Left forelimb (tissue), 1 donor: Measurements from ENCODE around the gene FOCAD.
"Not testable (repeated sequence)": the region's sequence is repeated elsewhere in the genome, so short reads cannot be mapped to it uniquely, and the experiment has no call there.

ENCODE experiments used
- DNase-seq: peaks from one replicate; pipeline ENCODE4 v3.0.0-alpha.2; 2018; ENCODE audit warnings: low spot score

The FOCAD gene

DNA sequence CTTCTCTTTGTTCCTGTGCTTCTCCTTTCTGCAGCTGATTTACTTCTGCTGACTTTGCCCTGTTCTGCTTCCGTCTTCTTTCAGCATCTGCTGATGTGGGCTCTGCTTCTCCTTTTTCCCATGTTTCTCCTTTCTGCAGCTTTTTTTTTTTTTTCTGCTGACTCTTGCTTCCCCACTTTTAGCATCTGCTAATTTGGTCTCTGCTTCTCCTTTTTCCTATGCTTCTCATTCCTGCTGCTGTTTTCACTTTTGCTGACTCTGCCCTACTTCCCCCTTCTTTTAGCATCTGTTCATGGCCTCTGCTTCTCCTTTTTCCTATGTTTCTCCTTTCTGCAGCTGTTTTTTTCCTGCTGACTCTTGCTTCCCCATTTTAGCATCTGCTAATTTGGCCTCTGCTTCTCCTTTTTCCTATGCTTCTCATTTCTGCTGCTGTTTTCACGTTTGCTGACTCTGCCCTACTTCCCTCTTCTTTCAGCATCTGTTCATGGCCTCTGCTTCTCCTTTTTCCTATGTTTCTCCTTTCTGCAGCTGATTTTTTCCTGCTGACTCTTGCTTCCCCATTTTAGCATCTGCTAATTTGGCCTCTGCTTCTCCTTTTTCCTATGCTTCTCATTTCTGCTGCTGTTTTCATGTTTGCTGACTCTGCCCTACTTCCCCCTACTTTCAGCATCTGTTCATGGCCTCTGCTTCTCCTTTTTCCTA, 289.3 kb downstream of the FOCAD start:
- not testable (repeated sequence) for DNase-seq

DNA sequence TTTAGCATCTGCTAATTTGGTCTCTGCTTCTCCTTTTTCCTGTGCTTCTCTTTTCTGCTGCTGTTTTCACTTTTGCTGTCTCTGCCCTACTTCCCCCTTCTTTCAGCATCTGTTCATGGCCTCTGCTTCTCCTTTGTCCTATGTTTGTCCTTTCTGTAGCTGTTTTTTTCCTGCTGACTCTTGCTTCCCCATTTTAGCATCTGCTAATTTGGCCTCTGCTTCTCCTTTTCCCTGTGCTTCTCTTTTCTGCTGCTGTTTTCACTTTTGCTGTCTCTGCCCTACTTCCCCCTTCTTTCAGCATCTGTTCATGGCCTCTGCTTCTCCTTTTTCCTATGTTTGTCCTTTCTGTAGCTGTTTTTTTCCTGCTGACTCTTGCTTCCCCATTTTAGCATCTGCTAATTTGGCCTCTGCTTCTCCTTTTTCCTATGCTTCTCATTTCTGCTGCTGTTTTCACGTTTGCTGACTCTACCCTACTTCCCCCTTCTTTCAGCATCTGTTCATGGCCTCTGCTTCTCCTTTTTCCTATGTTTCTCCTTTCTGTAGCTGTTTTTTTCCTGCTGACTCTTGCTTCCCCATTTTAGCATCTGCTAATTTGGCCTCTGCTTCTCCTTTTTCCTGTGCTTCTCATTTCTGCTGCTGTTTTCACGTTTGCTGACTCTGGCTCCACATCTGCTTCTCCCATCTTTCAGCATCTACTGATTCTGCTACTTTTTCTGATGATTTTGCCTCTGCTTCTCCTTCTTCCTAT, 290.3 kb downstream of the FOCAD start:
- not testable (repeated sequence) for DNase-seq

DNA sequence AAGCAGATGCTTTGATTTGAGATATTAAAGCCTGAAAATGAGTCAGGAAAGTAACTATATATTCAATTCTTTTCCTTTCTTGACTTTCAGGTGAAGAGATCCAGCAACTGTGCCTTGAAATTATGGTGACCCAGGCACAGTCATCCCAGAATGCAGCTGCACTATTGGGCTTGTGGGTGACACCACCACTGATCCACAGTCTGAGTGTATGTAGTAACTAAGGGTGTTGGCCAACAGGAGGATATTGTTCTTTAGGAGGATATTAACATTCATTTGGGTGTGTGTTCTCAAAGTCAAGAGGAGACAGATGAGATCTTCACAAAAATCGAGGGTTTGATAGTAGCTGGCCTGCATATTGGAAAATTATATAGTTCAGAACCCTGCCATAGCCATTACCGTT, 294.2 kb downstream of the FOCAD start:
- no peak for DNase-seq

DNA sequence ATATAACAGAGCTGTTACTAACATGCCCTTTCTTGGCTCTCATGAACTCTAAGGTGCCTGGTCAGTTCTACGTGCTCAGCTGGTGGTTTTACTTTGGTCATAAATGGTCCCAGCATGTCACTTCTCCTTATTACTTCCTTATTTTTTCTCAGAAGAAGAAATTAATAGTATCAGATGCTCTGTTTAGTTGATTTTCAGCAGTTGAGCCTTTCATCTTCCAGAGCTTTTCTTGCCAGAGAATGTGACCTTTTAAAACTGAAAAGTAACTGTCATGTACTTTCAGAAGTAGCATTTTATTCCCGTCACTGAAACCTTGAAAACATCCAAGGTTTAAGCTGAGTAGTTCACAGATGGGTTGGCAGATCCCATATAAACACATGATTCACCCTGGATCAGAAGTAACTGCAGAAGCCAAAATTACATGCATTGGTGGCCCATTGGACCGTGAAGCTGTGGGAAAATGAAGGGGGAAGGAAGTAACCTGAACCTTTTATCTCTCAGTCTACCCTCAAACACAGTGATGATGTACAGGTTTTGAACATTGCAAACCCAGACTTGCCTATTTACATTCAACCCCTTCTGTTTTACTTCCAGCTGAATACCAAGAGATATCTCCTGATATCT, 296.9 kb downstream of the FOCAD start:
- DNase-seq = no peak

DNA sequence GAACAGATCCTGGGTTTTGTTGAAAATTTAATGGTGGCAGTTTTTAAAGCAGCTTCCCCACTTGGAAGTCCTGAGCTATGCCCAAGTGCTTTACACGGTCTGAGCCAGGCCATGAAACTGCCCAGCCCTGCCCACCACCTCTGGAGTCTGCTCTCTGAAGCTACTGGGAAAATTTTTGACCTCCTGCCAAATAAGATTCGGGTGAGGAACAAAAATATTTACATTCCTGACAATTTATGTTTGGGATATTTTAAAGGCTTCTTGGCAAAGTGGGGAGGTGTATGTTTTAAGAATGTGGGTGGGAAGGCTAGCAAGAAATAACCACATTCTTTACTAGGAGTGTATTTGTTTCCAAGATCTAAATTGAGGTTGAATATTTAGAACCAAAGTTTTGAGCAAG, 297.4 kb downstream of the FOCAD start:
- no peak for DNase-seq

DNA sequence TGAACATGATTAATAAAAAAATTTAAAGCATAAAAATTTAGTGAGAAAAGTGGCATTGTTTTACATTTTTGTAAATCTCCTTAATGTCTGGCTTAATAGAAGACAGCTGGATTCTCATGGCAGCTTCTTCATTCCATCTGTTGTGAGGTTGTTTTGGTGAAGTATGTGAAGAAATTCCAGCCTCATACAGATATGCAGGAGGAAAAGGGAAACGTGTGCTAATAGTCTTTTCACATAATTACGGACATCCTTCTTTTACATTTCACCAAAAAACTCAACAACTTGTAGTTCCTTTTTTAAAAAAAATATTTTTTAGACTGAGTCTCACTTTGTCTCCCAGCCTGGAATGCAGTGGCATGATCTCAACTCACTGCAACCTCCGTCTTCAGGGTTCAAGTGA, 300.4 kb downstream of the FOCAD start:
- no peak for DNase-seq

DNA sequence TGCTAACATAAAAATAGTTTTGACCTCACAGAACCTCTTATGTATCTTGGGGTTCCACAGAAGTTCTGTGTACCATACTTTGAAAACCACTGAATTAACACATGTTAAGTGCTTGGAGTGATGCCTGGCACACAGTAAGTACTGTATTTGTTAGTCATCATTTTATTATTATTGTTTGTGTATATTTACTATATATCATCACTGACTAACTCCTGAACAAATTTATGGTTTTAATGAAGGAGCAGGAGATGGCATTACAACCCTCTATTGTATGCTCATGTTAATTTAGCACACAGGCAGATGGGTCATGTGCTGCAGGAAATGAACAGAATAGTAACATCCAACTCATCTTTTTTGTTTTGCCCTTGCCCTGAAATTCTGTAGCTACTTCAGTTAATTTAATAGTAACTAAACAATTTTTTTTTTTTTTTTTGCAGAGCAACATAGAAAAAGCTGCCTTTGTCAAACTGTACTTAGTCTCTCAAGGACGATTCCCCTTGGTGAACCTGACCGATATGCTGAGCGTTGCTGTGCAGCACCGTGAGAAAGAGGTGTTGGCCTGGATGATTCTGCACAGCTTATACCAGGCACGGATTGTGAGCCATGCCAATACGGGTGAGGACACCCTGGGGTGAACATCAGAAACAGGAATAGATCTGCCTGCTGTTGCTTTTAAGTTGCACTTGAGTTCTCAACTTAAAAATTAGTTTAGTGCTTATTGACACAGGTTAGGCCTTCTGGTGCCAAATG, 302.0 kb downstream of the FOCAD start:
- DNase-seq = no peak

DNA sequence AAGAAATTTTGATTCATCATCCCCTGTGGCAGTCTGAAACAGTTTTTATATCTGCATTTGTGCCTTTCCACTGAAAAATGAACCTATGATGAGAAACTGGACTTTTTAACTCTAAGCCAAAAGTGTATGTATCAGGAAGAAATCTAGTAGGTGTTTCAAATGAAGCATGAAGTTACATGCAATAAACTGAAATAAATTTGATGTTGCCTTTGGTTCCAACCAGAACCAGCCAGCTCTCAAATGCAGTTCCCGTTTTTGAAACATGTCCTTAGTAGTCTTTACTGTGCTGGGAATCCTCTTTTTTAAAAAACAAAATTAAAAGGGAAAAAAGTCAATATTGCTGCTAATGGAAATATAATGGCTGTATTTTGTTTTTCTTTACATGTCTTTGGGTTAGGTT, 303.5 kb downstream of the FOCAD start:
- no peak for DNase-seq

DNA sequence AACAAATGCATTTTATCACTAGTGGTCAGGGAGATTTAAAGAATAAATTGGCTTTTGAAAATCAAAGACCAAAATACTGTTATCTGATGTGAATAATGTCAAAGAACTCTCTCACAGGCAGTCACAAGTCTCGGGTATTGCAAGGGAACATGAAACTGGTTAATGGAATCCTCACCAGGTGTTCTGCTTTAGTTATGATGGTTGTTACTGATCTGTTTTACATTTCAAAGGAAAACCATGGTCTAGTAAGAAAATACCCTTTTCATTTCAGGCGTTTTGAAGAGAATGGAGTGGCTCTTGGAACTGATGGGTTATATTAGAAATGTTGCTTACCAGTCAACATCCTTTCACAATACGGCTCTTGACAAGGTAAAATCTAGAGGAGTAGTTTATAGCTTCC, 304.0 kb downstream of the FOCAD start:
- DNase-seq = no peak

DNA sequence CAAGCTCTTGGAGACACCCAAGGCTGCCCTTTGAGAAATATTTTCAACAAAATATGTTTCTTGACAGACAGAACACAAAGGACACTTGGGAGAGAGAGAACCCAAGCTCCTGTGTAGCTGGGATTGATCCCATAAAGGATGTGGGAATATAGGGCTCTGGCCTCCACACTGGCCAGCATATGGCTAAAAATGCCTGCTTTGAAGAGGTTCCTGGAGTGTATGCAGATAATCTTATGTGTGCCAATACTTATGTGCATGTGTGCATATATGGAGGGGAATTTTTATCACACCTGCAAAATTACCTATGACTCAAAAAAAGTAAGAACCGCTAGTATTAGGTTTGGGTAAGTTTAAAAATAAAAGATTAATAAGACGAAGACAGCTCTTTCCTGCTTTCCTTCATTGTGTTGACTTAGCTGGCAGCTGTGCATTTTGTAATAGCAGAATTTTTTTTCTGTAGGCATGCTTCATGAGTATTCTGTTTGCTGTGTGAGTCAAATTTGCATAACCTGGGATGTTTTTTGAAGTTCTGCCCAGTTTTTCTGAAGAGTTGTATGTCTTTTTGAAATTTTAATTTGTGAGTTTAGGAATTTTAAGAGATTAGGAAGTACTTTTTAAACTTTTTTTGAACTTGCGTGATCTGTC, 304.7 kb downstream of the FOCAD start:
- no peak for DNase-seq

DNA sequence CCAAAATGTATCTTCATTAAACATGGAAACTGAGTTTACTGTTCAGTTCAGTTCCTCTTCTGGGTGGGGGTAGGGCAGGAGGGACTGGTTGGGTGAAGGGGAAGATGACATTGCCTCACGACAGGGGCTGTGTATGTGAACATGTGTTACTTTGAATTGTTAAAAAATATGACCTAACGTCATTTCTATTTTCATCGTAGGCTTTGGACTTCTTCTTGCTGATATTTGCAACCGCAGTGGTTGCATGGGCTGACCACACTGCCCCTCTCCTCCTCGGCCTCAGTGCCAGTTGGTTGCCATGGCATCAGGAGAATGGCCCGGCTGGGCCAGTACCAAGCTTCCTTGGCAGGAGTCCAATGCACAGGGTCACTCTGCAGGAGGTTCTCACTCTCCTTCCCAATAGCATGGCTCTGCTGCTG, 305.9 kb downstream of the FOCAD start:
- DNase-seq = no peak

DNA sequence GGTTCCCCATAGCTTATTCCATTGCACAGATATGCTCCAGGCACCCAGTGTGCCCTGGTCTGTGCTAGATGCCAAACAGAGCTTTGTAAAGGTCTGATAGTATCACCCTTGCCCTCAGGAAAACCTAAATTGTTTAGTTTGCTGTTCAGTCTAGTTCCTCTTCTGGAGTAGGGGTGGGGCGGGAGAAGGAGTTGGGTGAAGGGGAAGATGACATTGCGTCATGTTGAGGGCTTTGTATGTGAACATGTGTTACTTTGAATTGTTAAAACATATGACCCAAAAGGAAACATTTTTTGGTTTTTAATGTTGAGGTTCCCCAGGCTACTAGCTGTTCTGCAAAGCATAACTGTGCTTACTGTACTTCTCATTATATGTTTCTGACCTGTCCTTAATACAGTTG, 306.8 kb downstream of the FOCAD start:
- no peak for DNase-seq

DNA sequence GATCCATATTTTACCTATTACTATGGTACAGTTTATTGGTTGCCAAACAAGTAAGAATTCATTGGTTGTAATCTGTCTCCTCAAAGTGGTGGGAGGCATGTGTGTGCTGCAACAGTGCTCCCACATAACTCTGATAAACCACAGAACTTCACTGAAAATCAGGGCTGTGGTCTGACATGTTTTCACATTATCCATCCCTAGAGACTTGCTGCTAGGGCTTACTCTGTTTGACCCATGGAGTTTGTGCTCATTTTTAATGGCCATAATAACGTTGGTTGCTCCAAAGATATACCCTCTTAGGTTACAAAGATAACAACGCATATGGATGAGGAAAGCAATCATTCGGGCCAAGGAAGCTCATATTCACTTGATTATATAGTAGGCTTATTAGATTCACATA, 310.4 kb downstream of the FOCAD start:
- no peak for DNase-seq

DNA sequence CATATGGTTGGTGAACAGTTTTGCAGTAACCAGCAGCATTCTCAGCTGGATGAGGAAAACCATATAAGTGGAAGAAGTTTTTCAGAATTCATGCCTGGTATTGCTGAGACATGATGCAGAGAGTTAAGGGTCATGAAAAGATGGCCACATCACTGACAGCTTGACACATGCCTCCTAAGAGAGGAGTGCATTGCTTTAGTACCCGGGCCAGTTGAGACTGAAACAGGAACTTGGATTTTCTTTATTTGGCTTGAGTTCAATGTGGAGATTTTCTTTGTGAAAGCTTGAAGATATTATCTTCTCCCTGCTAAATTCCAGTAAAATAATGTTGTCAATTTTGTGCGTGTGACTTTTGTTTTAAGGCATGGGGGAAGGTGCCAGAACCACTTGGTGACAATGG, 311.6 kb downstream of the FOCAD start:
- no peak for DNase-seq

DNA sequence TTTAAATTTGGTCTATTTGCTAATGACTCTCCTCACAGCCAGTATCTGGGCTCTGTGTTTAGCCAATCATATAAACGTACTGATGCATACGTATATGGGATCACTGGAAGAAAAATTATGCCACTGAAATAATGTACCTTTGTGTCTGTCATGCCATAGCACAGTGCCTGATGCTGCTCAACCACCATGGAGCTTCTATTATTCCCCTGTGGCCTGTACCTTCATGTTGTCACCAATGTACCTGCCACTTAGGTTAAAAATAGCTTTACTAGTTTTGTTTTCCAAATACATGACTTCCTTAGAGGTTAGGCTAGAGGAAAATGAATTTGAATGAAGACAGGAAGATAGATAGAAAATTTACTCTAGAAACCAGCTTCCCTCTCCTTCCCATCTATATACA, 312.8 kb downstream of the FOCAD start:
- no peak for DNase-seq

DNA sequence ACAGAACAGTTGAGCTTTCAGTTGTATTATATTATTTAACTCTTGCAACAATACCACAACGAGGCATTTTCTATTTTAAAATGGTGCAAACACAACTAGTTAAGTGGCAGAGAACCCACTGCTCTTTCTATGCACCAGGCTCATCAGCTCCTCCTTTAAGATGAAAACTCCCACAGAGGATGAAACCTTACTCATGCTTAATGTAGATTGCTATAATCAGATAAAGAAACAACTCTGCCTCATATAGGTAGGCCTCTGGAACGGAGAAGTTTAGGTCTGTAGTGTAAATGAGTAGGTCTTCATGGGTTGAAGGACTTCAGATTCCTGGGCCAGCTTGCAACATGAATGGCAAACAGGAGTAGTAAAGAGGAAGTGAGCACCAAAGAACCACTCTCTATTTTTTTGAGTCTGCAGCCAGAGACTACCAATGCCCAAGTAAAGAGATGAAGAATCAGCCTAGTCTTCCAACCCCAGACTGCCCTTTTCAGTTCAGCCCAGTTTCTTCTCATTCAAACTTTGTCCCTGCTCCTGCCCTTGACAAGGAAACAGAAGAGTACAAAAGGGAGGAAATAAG, 313.5 kb downstream of the FOCAD start:
- DNase-seq = no peak

DNA sequence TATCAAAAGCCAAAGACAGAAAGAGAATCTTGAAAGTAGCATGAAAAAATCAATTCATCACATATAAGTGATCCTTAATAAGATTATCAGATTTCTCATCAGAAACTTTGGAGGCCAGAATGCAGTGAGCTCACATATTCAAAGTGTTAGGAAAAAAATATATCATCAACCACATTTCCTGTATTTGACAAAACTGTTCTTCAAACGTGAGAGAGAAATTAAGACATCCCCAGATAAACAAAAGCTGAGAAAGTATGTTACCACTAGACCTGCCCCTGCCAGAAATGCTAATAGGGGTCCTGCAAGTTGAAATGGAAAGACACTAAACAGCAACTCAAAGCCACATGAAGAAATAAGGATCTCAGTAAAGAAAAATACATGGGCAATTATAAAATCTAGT, 317.5 kb downstream of the FOCAD start:
- DNase-seq = no peak

DNA sequence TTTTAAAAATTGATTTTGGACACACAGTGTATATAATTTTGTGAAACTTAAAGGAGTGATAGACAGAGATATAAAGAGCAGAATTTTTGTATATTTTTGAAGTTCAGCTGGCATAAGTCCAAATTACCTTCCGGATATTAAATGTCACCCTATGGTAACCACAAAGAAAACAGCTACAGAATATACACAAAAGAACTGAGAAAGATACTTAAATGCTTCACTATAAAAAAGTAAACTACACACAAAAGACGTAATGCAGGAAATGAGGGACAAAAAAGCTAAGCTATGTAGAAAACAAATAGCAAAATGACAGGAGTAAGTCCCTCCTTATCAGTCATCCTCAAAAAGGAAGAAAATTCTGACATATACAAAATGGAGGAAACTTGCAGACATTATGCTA, 318.0 kb downstream of the FOCAD start:
- DNase-seq = no peak

DNA sequence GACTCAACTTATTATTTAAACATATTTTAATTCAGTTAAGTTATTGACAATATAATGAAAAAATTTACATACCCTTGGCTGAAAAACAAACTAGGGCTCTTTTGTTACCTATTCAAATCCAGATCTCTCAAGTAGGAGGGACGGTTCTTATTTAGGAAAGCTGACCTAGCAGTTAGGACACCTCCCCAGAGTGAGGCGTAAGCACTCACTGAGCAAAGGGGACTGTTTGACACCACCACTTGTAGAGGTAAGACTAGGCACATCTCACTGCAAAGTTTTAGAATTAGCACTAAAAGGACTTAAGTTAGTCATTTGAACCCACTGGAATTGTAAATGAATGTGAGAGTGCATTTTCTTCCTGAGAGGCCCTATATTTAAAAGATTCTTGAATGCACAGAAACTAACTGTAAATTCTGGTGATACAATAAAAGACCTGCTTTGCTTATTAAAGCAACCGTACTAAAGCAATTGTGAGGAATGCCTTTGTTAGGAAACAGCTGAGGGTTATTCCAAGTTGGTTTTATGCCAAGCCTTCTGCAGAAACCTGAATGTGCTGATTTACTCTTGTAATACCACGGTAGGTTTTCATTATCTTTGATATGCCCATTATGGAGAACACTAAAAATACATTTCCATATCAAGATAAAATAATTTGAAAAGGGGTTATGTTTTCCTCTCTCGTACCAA, 331.2 kb downstream of the FOCAD start:
- no peak for DNase-seq

DNA sequence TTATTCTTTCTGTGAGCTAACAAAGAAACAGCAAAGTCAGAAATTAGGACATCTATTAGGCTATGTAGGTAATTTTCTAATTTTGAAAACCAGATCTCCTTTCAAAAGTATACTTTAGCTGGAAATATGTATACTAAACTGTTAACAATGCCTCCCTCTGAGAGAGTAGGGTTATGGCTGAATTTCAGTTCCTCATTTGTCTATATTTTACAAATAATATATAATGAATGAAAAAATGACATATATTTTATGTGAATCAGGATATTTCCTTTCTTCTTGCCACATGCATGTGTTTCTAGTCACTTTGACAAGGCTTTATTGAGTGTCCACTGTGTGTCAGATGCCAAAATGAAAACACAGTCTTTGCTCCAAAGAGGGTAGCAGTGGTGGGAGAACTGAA, 331.9 kb downstream of the FOCAD start:
- no peak for DNase-seq
